Psoas muscle (tissue), 8 donors: ENCODE measurements around the gene ATP1A3. TPM values are rescaled to one million over a fixed set of nuclear protein-coding genes. Genes with fewer than 3 reads are reported as not detected.

Experiments used
- ATAC-seq, 4 donors: fragments of 200-7000 bp; cut with Tn5 transposase; one replicate each; pipeline ENCODE4 v1.9.1; 2020; ENCODE audit warnings: moderate library complexity in 3 of 4, mild to moderate bottlenecking in 2 of 4
- DNase-seq, 2 donors: peaks; one replicate each; pipeline ENCODE4 v3.0.0-alpha.2; 2020
- H3K27ac ChIP-seq: fragments of 200-600 bp; one replicate; pipeline ENCODE4 v1.8.0; 2022
- H3K27me3 ChIP-seq, 3 donors: fragments of 200-600 bp in 1 of 3; one replicate each; pipeline versions ENCODE4 v1.6.1 to v1.8.0; 2013 to 2022; ENCODE audit warnings: low read length in 2 of 3, mild to moderate bottlenecking in 2 of 3, moderate library complexity in 1 of 3; ENCODE audit not compliant: insufficient read depth in 3 of 3
- H3K36me3 ChIP-seq, 2 donors: fragments of 200-600 bp in 1 of 2; one replicate each; pipeline versions ENCODE4 v1.6.1 to v1.8.0; 2013 to 2022; ENCODE audit warnings: low read depth in 1 of 2, mild to moderate bottlenecking in 1 of 2, moderate library complexity in 1 of 2; ENCODE audit not compliant: insufficient read depth in 1 of 2
- H3K4me1 ChIP-seq: fragments of 200-600 bp; one replicate; pipeline ENCODE4 v1.8.0; 2022
- H3K4me3 ChIP-seq: fragments of 200-600 bp; one replicate; pipeline ENCODE4 v1.8.0; 2022; ENCODE audit warnings: mild to moderate bottlenecking
- H3K9me3 ChIP-seq: fragments of 200-600 bp; one replicate; pipeline ENCODE4 v1.8.0; 2022
- CTCF ChIP-seq: fragments of 200-600 bp; IDR thresholded peaks from one replicate; pipeline ENCODE4 v1.8.0; 2022; ENCODE audit warnings: antibody characterized with exemption
- WGBS, 3 donors: extraction: QIAGEN DNeasy Blood & Tissue Kit; methylation state at CpG; one replicate each; pipeline versions ENCODE4 v1.1.6 to v1.1.7; 2013; 5-methylcytosine and 5-hydroxymethylcytosine counted together
- intact Hi-C, 2 donors: fragments of 100-400 bp; cut with DNase I; formaldehyde crosslinking; loops; one replicate each; pipeline versions ENCODE4 v1.11.0 to v1.14.2; 2022
- polyA plus RNA-seq, 3 donors: library from polyadenylated mRNA; stranded (reverse); fragments of 200-250 nt; gene quantifications; one replicate each; pipeline ENCODE4 v1.2.3, GENCODE V29; 2013
- total RNA-seq, 4 donors: library from RNA; stranded (reverse); fragmentation: NEBNext Ultra II Directional in 2 of 4; extraction: Animal tissue kit (Norgen Biotek cat#: 25700) in 2 of 4; gene quantifications; one replicate each; pipeline versions ENCODE4 v1.2.1 to v1.2.4, GENCODE V29; 2021 to 2023
- donor health status: healthy with polysubstance abuse.
- donor health status: DM: no; HTN: no; CAD: no; lungs with moderate emphysema.
- donor health status: Bipolar disorder and iron deficiency.
- donor health status: healthy.
- donor health status: DM: yes; HTN: yes; CAD: no.
- donor health status: DM: no; HTN: no; CAD: no.
- donor health status: DM: no; HTN: no; CAD: no.
- donor health status: DM: yes; HTN: yes; CAD: no.

The ATP1A3 gene
- total and polyA plus RNA-seq, 7 donors = 0.12 to 0.24 (median 0.16) TPM; not detected in 3

GRCh38 chr19:41978470-41978869 lies 15.6 kb downstream of the ATP1A3 start:
- DNase-seq (no peak), ATAC-seq (no peak)
- Histone ChIP-seq H3K4me3 (no peak overlapping the region), H3K36me3 (no peaks in the 10 kb centered on the region), H3K27me3 (peaks cover 0 to 4% (median 4%) of the 10 kb centered on the region in 3 donors), H3K27ac (no peak overlapping the region), H3K4me1 (no peaks in the 10 kb centered on the region), H3K9me3 (no peaks in the 10 kb centered on the region)
- WGBS, 3 donors = 85 to 88% (median 87%) methylated on average over 16 to 17 of the region's 17 CpGs
- intact Hi-C loops = no loop called here
- TF ChIP-seq CTCF = no peak

- Histone ChIP-seq H3K9me3 (no peaks in the 10 kb centered on the region), H3K27me3 (peaks cover 0 to 4% (median 4%) of the 10 kb centered on the region in 3 donors), H3K4me3 (no peak overlapping the region), H3K36me3 (no peaks in the 10 kb centered on the region), H3K27ac (no peak overlapping the region), H3K4me1 (no peaks in the 10 kb centered on the region)
- intact Hi-C loops = no loop called here
- 77 to 80% (median 79%) methylated on average over 19 to 22 of the region's 22 CpGs for WGBS, 3 donors
- TF ChIP-seq CTCF = no peak
- no peak for DNase-seq
- ATAC-seq = no peak
Measured at GRCh38 chr19:41977916-41978315, 16.1 kb downstream of the ATP1A3 start.

GRCh38 chr19:41974652-41975051 lies 19.4 kb downstream of the ATP1A3 start:
- Histone ChIP-seq H3K9me3 (no peaks in the 10 kb centered on the region), H3K27me3 (peaks cover 0 to 9% (median 4%) of the 10 kb centered on the region in 3 donors), H3K36me3 (no peaks in the 10 kb centered on the region), H3K27ac (no peak overlapping the region), H3K4me1 (no peaks in the 10 kb centered on the region), H3K4me3 (no peak overlapping the region)
- WGBS, 3 donors = 60 to 62% (median 61%) methylated on average over 8 of the region's 8 CpGs
- intact Hi-C loops = no loop called here
- no peak for DNase-seq
- TF ChIP-seq CTCF = no peak
- no peak for ATAC-seq

- intact Hi-C loops = no loop called here
- H3K27ac ChIP-seq = no peak overlapping the region
- no peak for TF ChIP-seq CTCF
- DNase-seq (no peak), ATAC-seq (no peak)
- no peaks in the 10 kb centered on the region for H3K36me3 ChIP-seq
- no peak overlapping the region for H3K4me3 ChIP-seq
- 50 to 59% (median 53%) methylated on average over 11 of the region's 11 CpGs for WGBS, 3 donors
- H3K4me1 ChIP-seq = no peaks in the 10 kb centered on the region
- peaks cover 0 to 13% (median 0%) of the 10 kb centered on the region in 3 donors for H3K27me3 ChIP-seq
- no peaks in the 10 kb centered on the region for H3K9me3 ChIP-seq
Measured at GRCh38 chr19:41971363-41971762, 22.7 kb downstream of the ATP1A3 start.

- WGBS, 3 donors = 88 to 91% (median 90%) methylated on average over 19 of the region's 19 CpGs
- Histone ChIP-seq H3K36me3 (no peaks in the 10 kb centered on the region), H3K9me3 (no peaks in the 10 kb centered on the region), H3K27me3 (peaks cover 0 to 19% (median 0%) of the 10 kb centered on the region in 3 donors), H3K4me3 (no peak overlapping the region), H3K4me1 (no peaks in the 10 kb centered on the region), H3K27ac (no peak overlapping the region)
- no peak for TF ChIP-seq CTCF
- ATAC-seq (no peak), DNase-seq (no peak)
- intact Hi-C loops = no loop called here
Measured at GRCh38 chr19:41969772-41970458, 24.1 kb downstream of the ATP1A3 start.
